Thyroid gland (tissue), 4 donors: Measurements from ENCODE around the gene FGF3. TPM values are rescaled to one million over a fixed set of nuclear protein-coding genes. Genes with fewer than 3 reads are reported as not detected.
"Not testable (repeated sequence)": the region's sequence is repeated elsewhere in the genome, so short reads cannot be mapped to it uniquely, and the experiment has no call there.

ENCODE experiments used
- DNase-seq, 2 donors: peaks; one replicate each; pipeline ENCODE4 v3.0.0-alpha.2; 2019
- H3K27ac ChIP-seq, 3 donors: fragments of 200-600 bp; sonication (generic); 1 replicate in 2 of 3; 2 replicates in 1 of 3; pipeline ENCODE4 v1.5.1; 2016 to 2019; ENCODE audit warnings: mild to moderate bottlenecking in 1 of 3, moderate library complexity in 1 of 3
- H3K27me3 ChIP-seq: fragments of 200-600 bp; sonication (generic); one replicate; pipeline ENCODE4 v1.5.1; 2019
- H3K36me3 ChIP-seq, 2 donors: fragments of 200-600 bp; sonication (generic); one replicate each; pipeline ENCODE4 v1.5.1; 2016 to 2019
- H3K4me1 ChIP-seq, 2 donors: fragments of 200-600 bp; sonication (generic); one replicate each; pipeline ENCODE4 v1.5.1; 2017 to 2019
- H3K4me3 ChIP-seq, 3 donors: fragments of 200-600 bp; sonication (generic); replicated peaks in 1 of 3; 1 replicate in 2 of 3; 2 replicates in 1 of 3; pipeline ENCODE4 v1.5.1; 2016; ENCODE audit warnings: mild to moderate bottlenecking in 1 of 3
- H3K9me3 ChIP-seq: fragments of 200-600 bp; sonication (generic); one replicate; pipeline ENCODE4 v1.5.1; 2017
- POLR2A ChIP-seq, 2 donors: fragments of 450-650 bp; IDR thresholded peaks; one replicate each; pipeline ENCODE4 v1.6.1; 2017; ENCODE audit warnings: antibody characterized with exemption in 2 of 2, mild to moderate bottlenecking in 2 of 2, moderate library complexity in 1 of 2
- WGBS, 2 donors: methylation state at CpG; one replicate each; pipeline ENCODE4 v1.1.5; 2017; 5-methylcytosine and 5-hydroxymethylcytosine counted together
- intact Hi-C: fragments of 100-400 bp; cut with DNase I; formaldehyde crosslinking; loops from one replicate; pipeline ENCODE4 v1.15.1; 2023
- total RNA-seq, 4 donors: library from RNA; depleted of rRNA; stranded (reverse); fragments of >200 nt; gene quantifications; one replicate each; pipeline ENCODE4 v1.2.3, GENCODE V29; 2016
- TF ChIP-seq, protein P1 (sequence below), 6 experiments: fragments of 200-600 bp in 3 of 6; fragments of 450-650 bp in 3 of 6; sonication (generic) in 3 of 6; IDR thresholded peaks; one replicate each; pipeline ENCODE4 v1.5.1; 2016 to 2019; ENCODE audit warnings: antibody characterized with exemption in 6 of 6, mild to moderate bottlenecking in 2 of 6, inconsistent platforms in 1 of 6, moderate library complexity in 1 of 6

FGF3 gene
- total RNA-seq, 4 donors from 2014 or later = not detected

DNA sequence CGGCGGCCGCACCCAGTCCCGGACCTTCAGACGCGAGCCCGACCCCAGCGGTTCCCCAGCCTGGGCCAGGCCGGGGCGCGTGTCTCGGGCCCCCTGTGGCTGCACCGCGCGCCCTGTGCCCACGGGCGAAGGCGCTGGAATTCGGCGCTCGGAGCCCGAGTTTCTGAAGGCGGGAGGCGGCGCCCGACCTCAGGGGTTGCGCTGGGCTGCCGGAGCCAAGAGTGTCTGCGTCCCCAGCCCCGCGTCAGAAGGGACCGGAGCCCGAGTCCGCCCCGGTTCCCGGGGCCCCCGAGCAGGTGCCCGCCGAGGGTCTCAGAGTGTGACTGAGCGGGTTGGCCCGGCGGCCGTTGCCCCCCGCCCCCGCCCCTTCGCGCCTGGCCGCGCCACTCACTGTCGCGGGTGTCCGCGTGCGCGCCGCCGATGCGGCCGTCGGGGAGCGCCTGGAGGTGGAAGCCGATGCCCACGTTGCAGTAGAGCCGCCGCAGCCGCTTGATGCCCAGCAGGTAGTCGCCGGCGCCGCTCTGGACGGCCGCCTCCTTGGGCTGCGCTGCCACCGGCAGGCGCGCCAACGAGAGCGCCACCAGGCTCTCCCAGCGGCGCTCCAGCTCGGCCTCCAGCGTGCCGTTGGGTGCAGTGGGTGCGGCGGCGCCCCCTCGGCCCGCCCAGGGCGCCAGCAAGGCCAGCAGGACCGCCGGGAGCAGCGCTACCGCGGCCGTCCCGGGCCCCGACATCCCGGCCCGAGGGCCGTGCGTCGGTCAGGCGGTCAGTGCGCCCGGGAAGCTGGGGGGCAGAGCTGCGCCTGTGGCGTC is 44.7 kb downstream of the FGF3 start:
- intact Hi-C loops = no loop called here
- no peak for TF ChIP-seq POLR2A (IDR thresholded peaks at IDR 0.05)
- TF ChIP-seq, protein P1, sequence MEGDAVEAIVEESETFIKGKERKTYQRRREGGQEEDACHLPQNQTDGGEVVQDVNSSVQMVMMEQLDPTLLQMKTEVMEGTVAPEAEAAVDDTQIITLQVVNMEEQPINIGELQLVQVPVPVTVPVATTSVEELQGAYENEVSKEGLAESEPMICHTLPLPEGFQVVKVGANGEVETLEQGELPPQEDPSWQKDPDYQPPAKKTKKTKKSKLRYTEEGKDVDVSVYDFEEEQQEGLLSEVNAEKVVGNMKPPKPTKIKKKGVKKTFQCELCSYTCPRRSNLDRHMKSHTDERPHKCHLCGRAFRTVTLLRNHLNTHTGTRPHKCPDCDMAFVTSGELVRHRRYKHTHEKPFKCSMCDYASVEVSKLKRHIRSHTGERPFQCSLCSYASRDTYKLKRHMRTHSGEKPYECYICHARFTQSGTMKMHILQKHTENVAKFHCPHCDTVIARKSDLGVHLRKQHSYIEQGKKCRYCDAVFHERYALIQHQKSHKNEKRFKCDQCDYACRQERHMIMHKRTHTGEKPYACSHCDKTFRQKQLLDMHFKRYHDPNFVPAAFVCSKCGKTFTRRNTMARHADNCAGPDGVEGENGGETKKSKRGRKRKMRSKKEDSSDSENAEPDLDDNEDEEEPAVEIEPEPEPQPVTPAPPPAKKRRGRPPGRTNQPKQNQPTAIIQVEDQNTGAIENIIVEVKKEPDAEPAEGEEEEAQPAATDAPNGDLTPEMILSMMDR (IDR thresholded peaks at IDR 0.05) = no peak
- H3K36me3 ChIP-seq = no peaks in the 10 kb centered on the region
- no peak overlapping the region for H3K4me3 ChIP-seq
- WGBS, 2 donors = no CpG with 5 or more reads among the region's 107 CpGs
- DNase-seq = no peak
- peaks cover 8% of the 10 kb centered on the region for H3K27me3 ChIP-seq
- H3K9me3 ChIP-seq = no peaks in the 10 kb centered on the region
- no peak overlapping the region for H3K27ac ChIP-seq
- H3K4me1 ChIP-seq = no peaks in the 10 kb centered on the region

DNA sequence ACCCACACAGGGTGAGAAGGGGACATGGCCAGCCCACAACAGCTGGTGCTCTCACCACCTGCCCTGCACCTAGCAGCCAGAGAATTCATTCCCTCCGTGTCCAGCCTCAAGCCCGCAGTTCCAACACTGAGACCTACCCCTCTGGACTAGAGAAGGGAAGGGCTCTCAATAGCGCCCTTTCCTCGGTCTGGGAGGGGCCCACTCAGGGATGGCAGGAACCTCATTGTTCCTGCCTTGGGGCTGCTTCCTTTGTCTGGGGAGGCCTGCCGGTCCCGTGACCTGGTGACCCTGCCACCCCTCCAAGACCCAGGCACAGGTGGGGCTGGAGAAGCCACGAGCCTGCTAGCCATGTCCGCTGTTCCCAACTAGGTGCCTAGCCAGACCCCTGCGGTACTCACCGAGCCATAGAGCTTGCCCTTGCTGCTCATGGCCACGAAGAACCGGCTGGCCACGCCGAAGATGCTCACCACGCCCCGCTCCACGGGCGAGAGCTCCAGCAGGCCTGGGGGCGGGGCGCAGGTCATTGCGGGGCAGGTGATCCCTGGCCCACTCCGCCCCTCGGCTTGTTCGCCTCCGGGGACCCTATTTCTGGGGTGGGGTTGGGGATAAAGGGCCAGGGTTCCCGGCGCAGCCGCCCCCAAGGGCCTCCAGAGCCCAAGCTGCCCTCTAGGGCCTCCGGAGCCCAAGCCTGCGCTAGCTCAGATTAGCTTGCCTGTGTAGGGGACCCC is 45.4 kb downstream of the FGF3 start:
- intact Hi-C loops = no loop called here
- Histone ChIP-seq H3K36me3 (no peaks in the 10 kb centered on the region), H3K27ac (no peak overlapping the region), H3K9me3 (no peaks in the 10 kb centered on the region), H3K4me3 (no peak overlapping the region), H3K27me3 (peaks cover 8% of the 10 kb centered on the region), H3K4me1 (no peaks in the 10 kb centered on the region)
- 6 to 7% methylated on average over 5 to 13 of the region's 30 CpGs for WGBS, 2 donors
- TF ChIP-seq POLR2A (IDR thresholded peaks at IDR 0.05) = no peak
- TF ChIP-seq, protein P1 (IDR thresholded peaks at IDR 0.05) = no peak
- no peak for DNase-seq

DNA sequence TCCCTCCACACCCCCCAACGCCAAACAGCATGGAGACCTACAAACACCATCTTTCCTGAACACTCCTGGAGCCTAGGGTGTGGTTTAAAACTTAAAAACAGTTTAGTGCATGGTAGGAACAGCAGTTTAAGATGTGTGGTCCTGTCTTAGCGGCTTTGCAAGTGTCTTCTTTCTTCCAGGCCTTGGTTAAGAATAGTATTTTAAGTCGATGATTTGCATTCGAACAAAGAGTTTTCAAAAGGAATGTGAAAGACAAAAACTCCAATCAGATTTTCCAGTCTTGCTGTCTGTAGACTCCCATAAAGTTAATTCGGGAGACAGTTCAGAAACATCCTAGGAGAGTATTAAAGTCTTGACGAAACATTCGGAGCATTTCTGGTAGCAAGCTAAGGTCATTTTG is 47.8 kb downstream of the FGF3 start:
- intact Hi-C loops = no loop called here
- H3K36me3 ChIP-seq = no peaks in the 10 kb centered on the region
- H3K4me1 ChIP-seq = no peaks in the 10 kb centered on the region
- H3K27me3 ChIP-seq = peaks cover 8% of the 10 kb centered on the region
- no peak overlapping the region for H3K27ac ChIP-seq
- TF ChIP-seq, protein P1 (IDR thresholded peaks at IDR 0.05) = no peak
- TF ChIP-seq POLR2A (IDR thresholded peaks at IDR 0.05) = no peak
- DNase-seq = no peak
- H3K4me3 ChIP-seq = no peak overlapping the region
- H3K9me3 ChIP-seq = no peaks in the 10 kb centered on the region
- 66 to 74% methylated on average over 7 of the region's 7 CpGs for WGBS, 2 donors

DNA sequence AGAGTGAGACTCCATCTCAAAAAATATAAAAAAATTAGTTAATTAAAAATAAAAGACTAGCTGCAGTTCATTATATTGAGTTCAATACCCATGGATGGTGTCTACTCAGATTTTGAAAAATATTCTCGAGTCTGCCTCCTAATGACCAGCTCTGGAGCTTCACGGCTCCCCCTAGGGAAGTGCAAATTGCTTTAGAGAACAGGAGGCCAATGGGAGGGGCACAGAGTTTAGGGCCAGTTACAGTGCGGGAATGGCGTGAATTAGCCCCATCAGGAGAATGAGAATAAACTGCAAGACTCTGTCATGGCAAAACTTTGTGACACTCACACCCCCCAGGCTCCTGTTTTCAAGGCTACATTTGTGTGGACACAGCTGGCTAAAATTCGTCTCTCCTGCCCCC is 48.7 kb downstream of the FGF3 start:
- Histone ChIP-seq H3K36me3 (no peaks in the 10 kb centered on the region), H3K4me3 (no peak overlapping the region), H3K9me3 (no peaks in the 10 kb centered on the region), H3K27me3 (peaks cover 8% of the 10 kb centered on the region), H3K4me1 (no peaks in the 10 kb centered on the region), H3K27ac (no peak overlapping the region)
- DNase-seq = no peak
- intact Hi-C loops = no loop called here
- TF ChIP-seq, protein P1 (IDR thresholded peaks at IDR 0.05) = no peak
- no peak for TF ChIP-seq POLR2A (IDR thresholded peaks at IDR 0.05)
- WGBS, 2 donors = 55 to 62% methylated on average over 5 of the region's 5 CpGs

DNA sequence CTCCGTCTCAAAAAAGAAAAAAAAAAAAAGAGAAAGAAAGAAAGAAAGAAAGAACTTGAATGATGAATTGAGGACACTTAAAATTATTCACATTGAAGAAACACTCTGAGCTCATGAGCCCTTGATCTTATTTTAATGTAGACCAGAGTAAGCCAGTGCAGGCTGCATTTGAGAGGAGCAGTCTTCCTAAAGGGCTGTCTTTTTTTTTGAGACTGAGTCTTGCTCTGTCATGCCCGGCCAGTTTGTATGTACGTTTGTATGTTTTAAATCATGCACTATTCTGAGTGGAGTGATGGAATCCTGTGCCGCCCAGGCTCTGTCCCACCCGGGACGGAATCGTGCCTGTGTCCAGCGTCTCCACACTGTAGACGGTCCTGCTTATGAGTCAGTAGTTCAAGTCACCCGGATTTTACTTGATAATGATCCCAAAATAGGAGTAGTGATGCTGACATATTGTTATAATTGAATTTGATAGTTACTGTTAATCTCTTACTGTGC is 53.7 kb downstream of the FGF3 start:
- H3K4me1 ChIP-seq = no peaks in the 10 kb centered on the region
- DNase-seq = no peak
- no peaks in the 10 kb centered on the region for H3K9me3 ChIP-seq
- no peaks in the 10 kb centered on the region for H3K36me3 ChIP-seq
- intact Hi-C loops = no loop called here
- H3K4me3 ChIP-seq = no peak overlapping the region
- no peaks in the 10 kb centered on the region for H3K27me3 ChIP-seq
- no peak overlapping the region for H3K27ac ChIP-seq
- no peak for TF ChIP-seq POLR2A (IDR thresholded peaks at IDR 0.05)
- TF ChIP-seq, protein P1 (IDR thresholded peaks at IDR 0.05) = no peak
- 60 to 68% methylated on average over 10 of the region's 10 CpGs for WGBS, 2 donors

DNA sequence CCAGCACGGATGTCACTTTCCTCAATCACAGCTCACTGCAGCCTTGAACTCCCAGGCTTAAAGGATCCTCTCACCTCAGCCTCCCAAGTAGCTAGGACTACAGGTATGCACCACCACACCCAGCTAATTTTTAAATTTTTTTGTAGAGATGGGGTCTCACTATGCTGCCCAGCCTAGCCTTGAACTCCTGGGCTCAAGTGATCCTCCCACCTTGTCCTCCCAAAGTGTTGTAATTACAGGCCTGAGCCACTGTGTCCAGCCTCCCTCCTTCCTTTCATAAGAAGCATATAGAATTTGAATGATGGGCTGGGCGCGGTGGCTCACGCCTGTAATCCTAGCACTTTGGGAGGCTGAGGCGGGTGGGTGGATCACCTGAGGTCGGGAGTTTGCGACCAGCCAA is 54.3 kb downstream of the FGF3 start:
- H3K27ac ChIP-seq, intact Hi-C loops, H3K4me3 ChIP-seq, H3K27me3 ChIP-seq, H3K9me3 ChIP-seq, DNase-seq, H3K4me1 ChIP-seq, H3K36me3 ChIP-seq: not testable (repeated sequence)
- 89 to 91% methylated on average over 7 of the region's 7 CpGs for WGBS, 2 donors
